Measurements from ENCODE around the gene GAPT.

GAPT gene

DNA sequence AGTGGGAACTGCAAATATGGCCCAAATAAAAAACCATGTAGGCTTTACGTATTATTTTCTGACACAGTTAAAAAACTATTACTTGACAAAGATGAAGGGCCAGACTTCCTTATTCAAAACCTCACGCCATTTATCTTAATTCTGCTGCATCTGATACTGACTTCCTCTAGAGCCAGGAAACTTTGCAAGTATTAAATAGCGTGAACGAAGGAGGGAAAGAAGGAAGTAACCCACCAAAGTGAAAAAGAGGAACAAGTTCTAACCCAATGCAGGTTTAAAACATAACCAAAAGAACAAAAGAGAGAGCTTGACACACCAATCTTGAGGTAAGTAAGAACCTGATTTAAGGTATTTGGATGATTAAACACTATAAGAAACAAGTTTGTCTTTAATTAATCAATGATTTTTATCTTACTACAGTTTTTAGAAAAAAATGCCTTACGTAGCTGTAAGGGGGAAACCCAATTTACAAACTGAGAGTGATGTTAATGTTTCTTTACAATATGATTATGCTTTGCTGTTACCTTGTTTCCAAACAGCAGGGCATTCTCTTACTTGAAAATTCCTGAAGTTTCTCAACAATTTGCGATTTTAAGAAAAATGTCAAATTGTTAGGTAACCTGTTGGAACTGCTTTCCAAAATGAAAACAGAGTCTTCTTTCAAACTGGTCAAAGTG is at the start of gene GAPT:
GAPT (plus strand) TSS at position 220 of the 677 bp plus-strand sequence. CDS start 3,102 bp downstream, outside the sequence.
- no peak for DNase-seq

DNA sequence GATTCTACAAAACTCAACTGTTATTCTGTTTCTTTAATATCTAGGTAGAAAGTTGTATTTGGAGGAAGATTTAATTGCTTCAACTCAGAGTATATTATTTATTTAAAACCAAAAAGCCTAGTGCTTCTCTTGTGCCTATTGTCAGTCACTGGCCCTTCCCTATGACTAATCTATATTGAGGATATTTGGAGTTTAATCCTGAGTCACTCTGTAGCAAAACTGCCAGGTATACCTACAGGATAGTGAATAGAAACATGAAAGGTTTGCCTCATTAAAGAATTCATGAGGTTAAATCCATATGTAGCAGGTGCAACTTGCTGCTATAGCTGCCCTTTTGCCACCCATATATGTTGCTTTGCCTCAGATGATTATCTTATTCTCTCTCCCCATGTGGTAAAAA is 46.4 kb upstream of the GAPT start:
- no peak for DNase-seq

DNA sequence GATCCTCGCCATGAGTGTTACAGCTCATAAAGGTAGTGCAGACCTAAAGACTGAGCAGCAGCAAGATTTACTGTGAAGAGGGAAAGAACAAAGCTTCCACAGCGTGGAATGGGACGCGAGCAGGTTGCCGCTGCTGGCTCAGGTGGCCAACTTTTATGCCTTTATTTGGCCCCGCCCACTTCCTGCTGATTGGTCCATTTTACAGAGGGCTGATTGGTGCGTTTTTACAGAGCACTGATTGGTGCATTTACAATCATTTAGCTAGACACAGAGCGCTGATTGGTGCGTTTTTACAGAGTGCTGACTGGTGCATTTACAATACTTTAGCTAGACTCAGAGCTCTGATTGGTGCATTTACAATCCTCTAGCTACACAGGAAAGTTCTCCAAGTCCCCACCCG is 45.2 kb upstream of the GAPT start:
- DNase-seq: no peak

DNA sequence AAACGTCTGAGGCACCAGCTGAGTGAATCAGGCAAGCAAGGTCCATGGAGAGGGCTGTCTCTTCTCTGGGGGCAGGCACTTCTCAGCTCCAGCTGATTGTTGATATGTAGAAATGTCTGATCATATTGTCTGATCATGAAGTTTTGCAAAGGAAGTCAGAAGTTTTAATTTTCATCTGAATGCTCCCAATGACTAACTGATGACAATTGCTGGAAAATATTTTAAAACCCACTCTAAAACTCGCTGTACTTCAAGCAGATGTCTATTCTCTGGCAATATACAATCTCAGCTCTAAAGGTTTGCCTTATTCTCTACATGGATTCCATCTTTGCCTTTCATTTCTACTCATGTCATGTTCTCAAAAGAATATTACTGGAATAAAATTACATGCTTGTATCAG is 44.0 kb upstream of the GAPT start:
- no peak for DNase-seq

DNA sequence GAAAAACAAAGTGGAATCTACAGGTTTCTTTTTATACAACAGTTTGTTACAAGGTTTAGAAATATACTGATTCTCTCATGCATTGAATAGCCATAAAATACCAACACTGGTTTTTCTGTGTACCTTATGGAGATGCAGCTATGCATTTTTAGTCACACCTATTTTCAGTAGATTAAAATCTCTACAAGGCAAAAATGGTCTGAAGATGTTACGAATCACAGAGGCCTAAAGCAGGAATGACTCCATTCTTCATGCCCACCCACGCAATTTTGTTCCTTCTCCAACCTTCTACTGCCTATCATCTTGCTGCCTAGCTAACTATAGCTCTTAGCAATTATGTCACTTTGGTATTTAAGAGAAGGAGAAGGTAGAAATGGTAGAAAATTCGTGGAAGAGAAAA is 41.2 kb upstream of the GAPT start:
- DNase-seq: no peak

DNA sequence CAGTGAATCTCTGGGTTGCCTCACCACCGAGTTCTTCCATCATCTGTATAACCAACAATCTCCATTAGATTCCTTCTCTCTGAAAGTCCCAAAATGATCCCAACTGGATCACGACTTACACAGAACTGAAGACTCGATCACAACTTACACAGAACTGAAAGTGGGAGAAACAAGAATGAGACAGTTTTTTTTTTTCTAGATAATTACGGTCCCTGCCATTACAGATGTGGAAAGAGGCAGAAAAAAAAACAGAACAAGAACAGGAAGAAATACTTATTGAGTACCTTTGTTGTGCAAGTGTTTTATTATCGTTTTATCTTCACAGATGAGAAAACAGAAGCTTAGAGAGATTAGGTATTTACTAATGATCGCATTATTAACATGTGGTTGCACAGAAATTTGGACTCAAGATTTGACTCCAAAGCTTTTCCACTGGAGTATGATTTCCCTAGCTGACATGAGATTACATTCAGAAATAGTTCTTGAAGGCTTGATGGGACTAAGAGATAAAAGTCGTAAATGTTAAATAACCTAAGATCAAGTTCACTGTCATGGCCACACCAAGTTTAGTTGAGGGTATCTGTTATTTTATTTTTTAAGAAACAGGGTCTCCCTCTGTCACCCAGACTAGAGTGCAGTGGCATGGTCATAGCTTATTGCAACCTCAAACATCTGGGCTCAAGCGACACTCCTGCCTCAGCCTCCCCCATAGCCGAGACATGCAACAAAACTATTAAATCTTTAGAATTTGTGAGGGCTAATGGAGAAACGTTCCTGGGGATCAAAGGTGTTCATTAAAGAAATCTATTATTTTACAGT is 40.2 kb upstream of the GAPT start:
- DNase-seq: no peak

DNA sequence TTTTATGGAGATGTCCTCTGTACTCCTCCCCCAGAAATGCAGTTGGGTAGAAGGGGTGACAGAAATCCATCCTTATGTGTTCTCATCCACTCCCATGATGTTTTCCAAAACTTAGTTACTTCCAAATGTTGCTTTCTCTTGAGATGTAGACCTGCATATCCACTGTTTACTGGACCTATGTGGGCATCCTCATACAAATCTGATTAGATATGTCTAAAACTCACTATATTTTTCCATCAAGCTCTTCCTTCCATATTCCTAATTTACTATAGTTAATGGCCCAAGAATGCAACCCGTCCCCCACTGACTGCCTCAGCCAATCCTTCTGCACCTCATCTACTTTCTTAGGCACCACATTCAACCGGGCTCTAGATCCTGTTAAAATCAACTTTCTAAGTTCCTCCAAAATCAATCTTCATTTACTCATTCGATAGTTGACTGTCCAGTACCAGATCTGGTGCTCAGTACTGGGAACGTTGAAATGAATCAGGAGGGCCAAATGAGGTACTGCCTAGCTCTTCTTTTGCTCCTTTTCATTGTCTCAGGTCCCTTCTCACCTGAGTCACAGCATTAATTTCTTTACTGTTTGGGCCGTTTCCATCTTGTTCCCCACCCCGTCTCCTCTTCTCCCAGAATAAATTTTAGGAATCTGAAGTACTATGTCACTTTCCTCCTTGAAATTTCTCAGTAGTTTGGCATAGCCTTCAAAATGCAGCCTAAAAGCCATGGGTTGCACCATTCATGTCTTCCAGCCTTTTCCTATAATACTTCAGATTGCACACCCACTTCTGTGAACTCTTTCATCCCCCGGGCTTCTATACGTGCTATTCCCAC is 39.3 kb upstream of the GAPT start:
- DNase-seq: no peak

DNA sequence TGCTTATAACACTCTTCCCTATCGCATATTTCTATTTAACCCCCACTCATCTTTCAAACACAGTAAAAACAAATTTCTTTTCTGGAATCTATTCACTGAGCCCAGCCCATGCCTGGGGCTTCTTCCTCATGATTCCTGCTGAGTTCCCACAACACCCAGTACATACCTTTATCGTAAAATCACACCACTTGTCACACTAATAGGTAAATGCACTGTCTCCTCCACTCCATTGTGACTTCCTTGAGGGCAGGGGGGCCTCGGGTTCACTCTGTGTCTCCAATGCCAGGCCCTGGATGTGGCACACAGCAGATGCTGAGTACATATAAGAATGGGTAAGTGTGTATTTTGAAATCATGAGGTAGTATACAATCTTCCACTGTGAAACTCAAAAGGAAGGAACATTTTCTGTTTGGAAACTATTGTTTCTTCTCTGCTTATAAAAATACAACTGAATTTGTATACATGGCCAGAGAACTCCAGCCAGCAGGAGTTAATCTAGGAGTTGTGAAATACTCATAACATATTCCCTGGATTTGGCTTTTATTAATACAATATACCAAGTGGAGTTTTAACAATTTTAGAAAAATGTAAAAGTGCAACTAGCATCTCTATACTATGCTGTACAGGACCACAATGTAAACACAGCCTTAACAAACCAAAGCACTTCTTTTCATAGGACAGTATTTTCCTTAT is 38.5 kb upstream of the GAPT start:
- no peak for DNase-seq

DNA sequence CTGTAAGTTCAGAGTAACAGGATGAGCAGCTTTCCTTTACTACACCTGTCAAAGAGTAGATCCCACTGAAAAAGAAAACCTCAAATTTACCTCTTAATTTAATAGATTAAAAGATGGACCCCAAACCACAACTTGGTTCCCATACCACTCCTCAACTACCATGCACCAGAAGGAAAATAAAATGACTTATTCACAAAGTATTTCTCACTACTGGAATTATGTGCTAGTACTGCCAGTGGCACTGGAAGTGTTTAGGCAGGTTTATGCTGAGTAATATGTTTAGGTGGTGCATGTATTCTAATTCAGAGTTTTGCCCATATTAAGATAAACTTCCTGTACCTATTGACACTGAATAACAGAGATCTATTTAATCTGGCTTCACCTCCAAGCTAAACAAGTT is 37.9 kb upstream of the GAPT start:
- no peak for DNase-seq

DNA sequence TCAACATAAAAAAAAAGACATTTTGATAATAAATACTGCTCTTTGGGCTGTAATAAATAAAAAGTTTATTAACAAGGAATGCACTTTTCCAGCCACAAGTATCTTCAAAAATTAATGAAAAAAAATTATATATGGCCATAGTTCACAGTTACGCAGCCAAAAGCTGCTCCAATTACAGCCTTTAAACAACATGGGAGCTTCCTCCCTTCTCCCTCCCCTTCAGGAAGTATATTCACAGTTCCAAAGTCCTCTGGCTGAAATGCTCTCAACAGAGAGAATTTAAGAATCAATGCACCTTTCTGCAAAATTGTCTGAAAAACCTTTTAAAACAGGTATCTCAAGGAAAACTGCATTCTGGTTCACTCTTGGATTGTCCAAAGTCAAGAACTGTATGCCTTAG is 37.2 kb upstream of the GAPT start:
- DNase-seq: no peak

DNA sequence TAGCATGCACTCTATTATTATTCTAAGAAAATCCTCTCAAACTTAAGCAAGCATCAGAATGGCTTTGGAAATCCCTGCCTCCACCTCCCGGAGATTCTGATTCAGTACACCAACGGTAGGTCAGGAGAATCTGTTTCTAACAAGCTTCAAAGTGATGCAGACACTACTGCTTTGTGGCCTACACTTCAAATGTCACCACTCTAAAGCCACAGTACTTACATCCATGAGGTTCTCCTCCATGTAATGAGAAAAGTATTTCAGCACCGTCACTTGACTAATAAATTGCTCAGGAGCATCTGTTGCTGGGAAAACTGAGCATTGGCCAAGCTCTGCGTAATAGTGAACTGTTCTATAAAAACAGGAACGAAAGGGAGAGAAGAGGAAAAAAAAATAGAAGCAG is 36.2 kb upstream of the GAPT start:
- DNase-seq: no peak

DNA sequence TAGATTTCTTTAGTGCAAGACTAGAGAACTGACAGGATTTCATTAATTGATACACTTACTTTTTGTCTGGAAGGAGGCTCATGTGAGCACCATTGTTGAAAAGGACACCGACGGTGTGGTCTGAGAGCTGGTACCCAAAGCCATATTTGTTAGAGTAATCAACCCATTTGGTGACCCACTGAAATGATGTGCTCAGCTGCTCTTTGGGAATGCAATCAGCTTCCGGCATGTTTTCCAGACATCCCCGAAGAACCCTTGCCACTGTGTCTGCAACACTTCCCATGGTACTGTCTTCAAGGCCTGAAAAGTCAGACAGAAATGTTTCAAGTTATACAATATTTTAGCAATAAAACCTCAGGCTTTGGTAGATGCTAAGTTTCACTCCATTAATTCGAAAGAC is 35.8 kb upstream of the GAPT start:
- DNase-seq: no peak

DNA sequence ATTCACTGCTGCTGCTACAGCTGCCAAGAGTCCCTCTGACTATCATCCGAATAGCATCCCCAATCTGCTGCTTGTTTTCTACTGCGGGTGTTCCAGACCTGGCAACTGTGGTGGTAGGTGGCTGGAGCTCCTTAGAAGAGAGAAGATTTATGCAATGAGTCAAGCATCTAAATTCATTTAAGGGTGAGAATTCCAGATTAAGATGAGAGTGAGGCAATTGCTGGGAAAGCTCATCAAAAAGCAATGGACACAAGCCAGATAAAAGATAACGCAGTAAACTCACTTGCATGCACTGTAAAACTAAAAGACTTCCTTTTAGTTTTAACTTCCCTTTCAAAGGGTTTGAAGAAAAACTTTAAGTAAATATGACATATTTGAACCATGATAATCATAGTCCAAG is 35.2 kb upstream of the GAPT start:
- DNase-seq: no peak

DNA sequence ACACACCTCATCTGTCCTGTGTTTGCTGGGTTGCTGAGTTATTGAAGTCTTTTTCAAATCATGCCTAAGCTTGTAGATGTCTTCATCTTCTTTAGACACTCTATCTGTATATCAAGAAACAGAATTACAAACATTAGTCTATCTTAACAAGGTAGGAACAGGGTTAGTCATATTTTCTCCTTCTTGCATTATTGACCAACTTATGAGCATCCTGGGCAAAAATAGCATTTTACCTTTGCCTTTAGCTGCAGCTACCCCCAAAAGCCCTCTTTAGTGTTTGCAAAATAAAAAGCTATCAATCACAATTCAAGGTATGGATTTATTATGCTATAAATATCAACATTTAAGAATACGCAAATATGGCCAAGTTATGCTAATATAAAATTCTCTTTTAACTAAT is 34.7 kb upstream of the GAPT start:
- DNase-seq: no peak

DNA sequence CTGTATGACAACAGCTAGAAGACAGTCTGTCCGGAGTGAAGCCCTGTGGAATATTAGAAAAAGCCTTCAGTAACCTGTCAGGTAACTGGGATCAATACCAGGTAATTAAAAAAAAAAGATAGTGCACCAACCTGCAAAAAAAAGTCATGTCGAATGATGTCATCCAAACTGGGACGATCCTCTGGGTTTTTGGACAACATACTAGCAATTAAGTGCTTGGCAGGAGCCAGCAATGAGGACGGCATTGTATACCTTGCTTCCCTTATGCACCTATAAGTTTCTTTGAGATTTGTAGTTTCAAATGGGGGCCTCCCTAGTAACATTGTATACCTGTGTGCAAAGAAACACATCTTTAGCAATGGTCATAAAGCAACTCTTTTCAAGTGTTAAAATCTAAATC is 34.2 kb upstream of the GAPT start:
- no peak for DNase-seq

DNA sequence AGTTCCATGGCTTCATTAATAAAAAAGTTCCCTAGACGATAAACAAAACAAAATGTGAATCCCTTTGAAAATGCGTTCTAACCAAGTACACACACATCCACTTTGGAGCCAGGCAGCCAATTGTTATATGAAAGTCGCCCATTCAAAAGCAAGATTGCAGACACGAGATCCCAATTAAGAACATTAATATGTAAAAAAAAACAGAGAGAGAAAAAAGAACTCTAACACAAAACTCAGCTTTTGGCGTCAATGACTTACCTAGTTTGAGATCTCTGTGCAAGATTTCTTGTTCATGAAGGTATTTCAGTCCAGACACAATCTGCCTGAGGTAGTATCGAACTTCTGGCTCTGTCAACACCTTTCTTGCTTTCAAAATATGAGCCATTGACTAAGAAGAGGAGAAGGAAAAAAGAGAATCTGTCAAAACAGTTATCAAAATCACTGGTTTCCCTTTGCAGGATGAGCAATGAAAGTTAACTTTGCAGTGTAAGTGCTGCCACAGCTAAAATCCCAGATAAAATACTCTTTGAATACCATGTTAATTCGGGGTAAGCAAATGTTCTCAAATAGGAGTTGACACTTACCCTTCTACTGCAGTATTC is 33.0 kb upstream of the GAPT start:
- no peak for DNase-seq

DNA sequence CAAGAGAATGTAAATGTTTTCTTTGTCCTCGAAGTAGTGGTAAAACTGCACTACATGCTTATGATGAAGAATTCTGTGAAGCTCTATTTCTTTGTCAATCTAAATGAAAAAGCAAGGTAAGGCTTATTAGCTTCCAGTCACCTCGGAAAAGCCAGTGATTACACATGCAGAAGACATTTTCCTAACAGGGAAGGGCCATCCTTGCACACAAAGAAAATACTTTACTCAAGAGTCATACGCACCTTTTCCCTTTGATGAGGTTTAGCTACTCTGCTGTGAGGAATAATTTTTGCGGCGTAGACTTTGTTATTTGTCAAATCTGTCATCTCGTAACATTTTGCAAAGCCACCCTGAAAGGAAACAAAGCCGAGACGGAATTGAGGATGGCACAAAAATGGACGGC is 32.5 kb upstream of the GAPT start:
- no peak for DNase-seq

DNA sequence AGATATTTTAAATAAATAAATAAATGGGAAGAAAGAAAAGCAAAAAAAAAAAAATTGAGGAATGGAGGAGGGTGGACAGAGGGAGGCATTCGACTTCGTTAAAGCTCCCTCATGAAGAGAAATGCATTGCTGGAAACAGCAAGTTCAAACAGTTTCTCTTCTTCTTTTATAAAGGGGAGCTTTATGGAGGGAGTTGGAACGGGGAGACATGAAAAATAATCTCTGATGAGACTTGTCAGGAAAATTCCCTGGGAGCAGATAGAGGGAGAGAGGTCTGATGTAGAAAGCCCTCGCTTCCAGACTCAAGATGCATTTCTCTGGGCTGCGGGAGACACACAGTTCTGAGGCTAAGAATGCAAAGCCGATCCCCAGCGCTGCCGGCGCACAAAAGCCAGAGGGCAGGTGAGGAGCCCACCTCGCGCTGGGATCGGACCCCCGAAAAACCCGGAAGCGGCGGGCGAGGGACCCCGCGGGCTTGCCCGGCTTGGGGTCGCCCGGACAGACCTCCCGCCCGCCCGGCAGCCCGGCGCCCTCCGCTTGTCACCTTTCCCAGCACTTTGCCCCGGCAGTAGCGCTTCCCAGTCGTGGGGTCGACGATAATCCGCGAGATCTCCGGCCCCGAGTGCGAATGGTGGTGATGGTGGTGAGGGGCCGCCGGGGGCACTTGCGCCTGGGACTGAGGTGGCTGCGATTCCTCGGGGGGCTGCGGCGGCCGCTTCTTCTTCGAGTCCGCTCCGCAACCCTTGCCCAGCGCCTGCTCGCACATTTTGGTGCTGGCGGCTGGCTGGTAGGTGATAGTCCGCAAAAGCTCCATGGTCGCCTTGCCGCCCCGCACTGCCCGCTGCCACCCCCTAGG is 31.9 kb upstream of the GAPT start:
- DNase-seq: peak in 1 of 2 experiments; percentile 50

DNA sequence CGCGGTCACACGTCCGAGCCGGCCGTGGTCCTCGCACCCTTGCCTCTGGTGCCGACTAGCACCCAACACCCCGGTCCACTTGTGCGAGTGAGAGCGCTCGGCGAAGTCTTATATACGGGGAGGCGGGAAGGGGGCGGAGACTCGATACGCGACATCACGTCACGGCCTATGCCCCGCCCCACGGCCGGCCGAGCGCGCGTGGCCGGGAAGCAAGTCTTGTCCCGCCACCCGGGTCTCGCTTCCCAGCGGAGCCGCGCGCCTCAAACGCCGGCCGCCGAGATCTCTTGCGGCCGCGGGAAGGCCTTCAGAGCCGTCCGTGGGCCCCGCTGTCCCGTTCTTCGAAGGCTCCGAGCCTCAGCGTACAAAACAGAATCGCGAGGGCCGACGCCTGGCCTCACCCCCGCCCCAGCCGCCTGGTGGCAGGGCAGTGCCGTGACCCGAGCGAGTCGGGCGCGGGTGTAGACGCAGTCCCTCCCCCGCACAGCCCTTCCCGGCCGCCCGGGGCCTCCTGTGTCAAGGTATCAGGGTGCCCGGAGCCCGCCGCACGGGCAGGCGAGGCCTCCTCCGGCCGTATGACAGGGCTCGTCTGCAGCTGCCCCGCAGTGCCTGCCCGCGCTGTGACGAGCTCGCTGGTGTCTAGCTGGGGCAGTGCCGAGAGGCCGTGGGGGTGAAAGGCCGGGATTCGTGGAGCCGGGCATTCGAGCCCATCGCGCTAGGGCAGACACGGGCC is 31.1 kb upstream of the GAPT start, which contains the start of gene PLK2:
PLK2 (minus strand) TSS at position 85 of the 730 bp plus-strand sequence. CDS start 127 bp downstream, outside the sequence.
- peak; percentile 72 to 75 for DNase-seq

DNA sequence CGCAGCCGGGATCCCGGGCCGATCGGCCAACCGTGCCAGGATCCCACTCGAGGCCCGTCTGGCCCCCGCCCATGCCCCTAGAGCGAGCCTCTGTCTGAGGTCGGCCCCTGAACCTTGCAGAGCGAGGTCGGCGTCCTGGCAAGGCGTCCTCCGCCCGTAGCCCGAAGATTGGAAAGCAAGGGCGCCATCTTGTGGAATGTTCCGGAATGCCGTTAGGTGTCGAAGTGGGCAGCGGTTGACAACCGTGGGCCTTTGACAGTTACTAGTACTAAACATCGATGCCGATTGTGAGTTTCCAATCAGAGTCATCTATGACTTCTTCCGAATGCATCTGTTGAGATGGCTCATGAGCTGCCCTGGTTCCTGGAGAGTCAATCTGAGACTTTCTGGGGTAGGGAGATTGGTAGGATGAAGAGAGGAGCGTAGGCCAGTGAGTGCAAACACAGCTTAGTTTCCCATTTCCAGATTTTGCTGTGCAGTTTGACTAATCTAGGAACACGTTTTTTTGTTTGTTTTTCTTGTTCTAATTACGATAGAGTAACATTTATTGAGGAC is 30.4 kb upstream of the GAPT start:
- DNase-seq: peak; percentile 71 to 86

All from NCI-H524 (cell line).